Mucosa of rectum (tissue), 2 donors: ENCODE measurements around the gene MBOAT7.

Experiments used
- H3K27ac ChIP-seq, 2 donors: one replicate each; pipeline ENCODE4 v1.7.0; 2013; ENCODE audit warnings: inconsistent platforms in 2 of 2, low read depth in 2 of 2, low read length in 2 of 2
- H3K27me3 ChIP-seq, 2 donors: one replicate each; pipeline ENCODE4 v1.7.0; 2013; ENCODE audit warnings: low read length in 2 of 2; ENCODE audit not compliant: control insufficient read depth in 2 of 2, insufficient read depth in 2 of 2
- H3K36me3 ChIP-seq, 2 donors: one replicate each; pipeline ENCODE4 v1.7.0; 2013; ENCODE audit warnings: low read length in 2 of 2; ENCODE audit not compliant: control insufficient read depth in 2 of 2, insufficient read depth in 2 of 2
- H3K4me1 ChIP-seq, 2 donors: one replicate each; pipeline ENCODE4 v1.7.0; 2013; ENCODE audit warnings: low read length in 2 of 2, mild to moderate bottlenecking in 1 of 2; ENCODE audit not compliant: control insufficient read depth in 2 of 2, insufficient read depth in 2 of 2
- H3K4me3 ChIP-seq, 2 donors: one replicate each; pipeline ENCODE4 v1.7.0; 2013; ENCODE audit warnings: low read length in 2 of 2
- H3K9ac ChIP-seq, 2 donors: one replicate each; pipeline ENCODE4 v1.7.0; 2013; ENCODE audit warnings: low read length in 2 of 2, low read depth in 1 of 2, mild to moderate bottlenecking in 1 of 2
- H3K9me3 ChIP-seq, 2 donors: one replicate each; pipeline ENCODE4 v1.7.0; 2013; ENCODE audit warnings: low read length in 2 of 2; ENCODE audit not compliant: control insufficient read depth in 2 of 2
- donor health status: healthy.
- donor health status: Normal muscosa, but diverticular disease.

Gene MBOAT7

GRCh38 chr19:54147676-54148075, 41.7 kb downstream of the MBOAT7 start:
- H3K27me3 ChIP-seq, result no peaks in the 10 kb centered on the region
- H3K36me3 ChIP-seq, result peaks cover 83 to 90% of the 10 kb centered on the region in 2 donors
- peaks cover 0 to 2% of the 10 kb centered on the region in 2 donors for H3K4me1 ChIP-seq
- no peaks in the 10 kb centered on the region for H3K9me3 ChIP-seq
- H3K9ac ChIP-seq, result no peak overlapping the region
- no peak overlapping the region for H3K4me3 ChIP-seq
- peak overlapping the region in 1 of 2 donors; percentile 23 for H3K27ac ChIP-seq

GRCh38 chr19:54145541-54146158, 43.7 kb downstream of the MBOAT7 start:
- H3K4me3 ChIP-seq, result no peak overlapping the region
- H3K27ac ChIP-seq, result no peak overlapping the region
- H3K27me3 ChIP-seq, result no peaks in the 10 kb centered on the region
- peaks cover 0 to 2% of the 10 kb centered on the region in 2 donors for H3K4me1 ChIP-seq
- no peaks in the 10 kb centered on the region for H3K9me3 ChIP-seq
- H3K9ac ChIP-seq, result no peak overlapping the region
- H3K36me3 ChIP-seq, result peaks cover 79 to 84% of the 10 kb centered on the region in 2 donors

GRCh38 chr19:54142166-54142780, 47.1 kb downstream of the MBOAT7 start:
- Histone ChIP-seq H3K27me3 (no peaks in the 10 kb centered on the region), H3K4me3 (no peak overlapping the region), H3K36me3 (peaks cover 57 to 61% of the 10 kb centered on the region in 2 donors), H3K9me3 (no peaks in the 10 kb centered on the region), H3K4me1 (peaks cover 10 to 15% of the 10 kb centered on the region in 2 donors), H3K9ac (no peak overlapping the region), H3K27ac (no peak overlapping the region)

- Histone ChIP-seq H3K4me3 (no peak overlapping the region), H3K27ac (no peak overlapping the region), H3K36me3 (peaks cover 49 to 51% of the 10 kb centered on the region in 2 donors), H3K9ac (no peak overlapping the region), H3K4me1 (peaks cover 16 to 17% of the 10 kb centered on the region in 2 donors), H3K9me3 (no peaks in the 10 kb centered on the region), H3K27me3 (no peaks in the 10 kb centered on the region)
Measured at GRCh38 chr19:54141356-54141755, 48.0 kb downstream of the MBOAT7 start.

GRCh38 chr19:54138489-54139256, 50.7 kb downstream of the MBOAT7 start:
- no peaks in the 10 kb centered on the region for H3K27me3 ChIP-seq
- peaks cover 22 to 25% of the 10 kb centered on the region in 2 donors for H3K36me3 ChIP-seq
- peak overlapping the region; percentile 63 to 83 for H3K9ac ChIP-seq
- no peaks in the 10 kb centered on the region for H3K9me3 ChIP-seq
- peak overlapping the region in 1 of 2 donors; percentile 85 for H3K27ac ChIP-seq
- peaks cover 23% of the 10 kb centered on the region in 2 donors for H3K4me1 ChIP-seq
- H3K4me3 ChIP-seq, result peak overlapping the region; percentile 74 to 77

GRCh38 chr19:54137699-54138488, 51.5 kb downstream of the MBOAT7 start, which contains the start of gene CNOT3:
TSS of gene CNOT3 (plus strand) at chr19:54137762. CDS start at chr19:54142979, 5,217 bp downstream.
- no peaks in the 10 kb centered on the region for H3K9me3 ChIP-seq
- H3K27ac ChIP-seq, result peak within 1 kb of the TSS; percentile 85
- H3K9ac ChIP-seq, result peak within 1 kb of the TSS; percentile 74 to 83
- H3K4me1 ChIP-seq, result peaks cover 23% of the 10 kb centered on the region in 2 donors
- peak within 1 kb of the TSS; percentile 77 to 88 for H3K4me3 ChIP-seq
- H3K36me3 ChIP-seq, result peaks cover 14 to 18% of the 10 kb centered on the region in 2 donors
- no peaks in the 10 kb centered on the region for H3K27me3 ChIP-seq

GRCh38 chr19:54136864-54137698, 52.3 kb downstream of the MBOAT7 start:
- Histone ChIP-seq H3K9ac (peak overlapping the region; percentile 72 to 83), H3K36me3 (peaks cover 6 to 10% of the 10 kb centered on the region in 2 donors), H3K9me3 (no peaks in the 10 kb centered on the region), H3K27me3 (no peaks in the 10 kb centered on the region), H3K4me3 (peak overlapping the region; percentile 77 to 88), H3K4me1 (peaks cover 23% of the 10 kb centered on the region in 2 donors), H3K27ac (peak overlapping the region; percentile 11 to 85)

- Histone ChIP-seq H3K36me3 (peaks cover 0 to 14% of the 10 kb centered on the region in 2 donors), H3K27ac (peak overlapping the region; percentile 11 to 62)
Measured at GRCh38 chr19:54136086-54136863, 53.1 kb downstream of the MBOAT7 start.

More at GRCh38 chr19:54136086-54136863, 53.1 kb downstream of the MBOAT7 start:
- Histone ChIP-seq H3K9me3 (no peaks in the 10 kb centered on the region), H3K4me1 (peaks cover 23% of the 10 kb centered on the region in 2 donors), H3K27me3 (no peaks in the 10 kb centered on the region), H3K4me3 (peak overlapping the region; percentile 76 to 88), H3K9ac (peak overlapping the region; percentile 67 to 72)
